GM23338 (cell line): ENCODE results near the gene LIPT1. TPM values are rescaled to one million over a fixed set of nuclear protein-coding genes. Genes with fewer than 3 reads are reported as not detected.

Experiments used
- ATAC-seq: fragments of 200-7000 bp; cut with Tn5 transposase; 3 replicates; pipeline ENCODE4 v1.9.1; 2020
- DNase-seq: peaks from one replicate; pipeline ENCODE4 v3.0.0-alpha.2; 2015; ENCODE audit warnings: low spot score
- H2AFZ ChIP-seq: fragments of 200-600 bp; sonication (generic); 2 replicates; pipeline ENCODE4 v1.8.0; 2016; ENCODE audit warnings: antibody characterized with exemption, mild to moderate bottlenecking, moderate library complexity
- H3F3A ChIP-seq: fragments of 200-600 bp; sonication (generic); replicated peaks from 2 replicates; pipeline ENCODE4 v1.8.0; 2017; ENCODE audit warnings: antibody characterized with exemption, mixed run types, low read depth
- H3K27ac ChIP-seq: fragments of 200-600 bp; sonication (generic); 2 replicates; pipeline ENCODE4 v1.6.1; 2016; ENCODE audit warnings: low read depth
- H3K27me3 ChIP-seq: fragments of 200-600 bp; sonication (generic); 2 replicates; pipeline ENCODE4 v1.8.0; 2016; ENCODE audit warnings: mild to moderate bottlenecking, mixed run types, moderate library complexity; ENCODE audit not compliant: insufficient read depth
- H3K36me3 ChIP-seq: fragments of 200-600 bp; sonication (generic); 2 replicates; pipeline ENCODE4 v1.8.0; 2016; ENCODE audit warnings: mild to moderate bottlenecking; ENCODE audit not compliant: insufficient read depth
- H3K4me1 ChIP-seq: fragments of 200-600 bp; sonication (generic); 2 replicates; pipeline ENCODE4 v1.8.0; 2016; ENCODE audit warnings: mild to moderate bottlenecking, moderate library complexity; ENCODE audit not compliant: insufficient read depth
- H3K4me2 ChIP-seq: fragments of 200-600 bp; sonication (generic); 2 replicates; pipeline ENCODE4 v1.7.1; 2017; ENCODE audit warnings: mixed run types
- H3K4me3 ChIP-seq: fragments of 200-600 bp; sonication (generic); 2 replicates; pipeline ENCODE4 v1.6.1; 2016; ENCODE audit warnings: mixed run types
- H3K79me2 ChIP-seq: fragments of 200-600 bp; sonication (generic); replicated peaks from 2 replicates; pipeline ENCODE4 v1.8.0; 2017; ENCODE audit warnings: mild to moderate bottlenecking; ENCODE audit not compliant: insufficient read depth
- H3K9me2 ChIP-seq: fragments of 200-600 bp; sonication (generic); 2 replicates; pipeline ENCODE4 v1.8.0; 2017; ENCODE audit not compliant: insufficient read depth
- H4K20me1 ChIP-seq: fragments of 200-600 bp; sonication (generic); replicated peaks from 2 replicates; pipeline ENCODE4 v1.8.0; 2017; ENCODE audit warnings: mild to moderate bottlenecking; ENCODE audit not compliant: insufficient read depth
- H3K27ac Mint-ChIP-seq: 2 replicates; pipeline ENCODE4 v1.8.0; 2020; ENCODE audit warnings: inconsistent platforms, mild to moderate bottlenecking, moderate library complexity, mixed read lengths
- H3K27me3 Mint-ChIP-seq: 3 replicates; pipeline ENCODE4 v1.8.0; 2022; ENCODE audit warnings: low read depth, mild to moderate bottlenecking, moderate library complexity, mixed read lengths, inconsistent platforms; ENCODE audit not compliant: insufficient read depth, poor library complexity
- H3K36me3 Mint-ChIP-seq: 3 replicates; pipeline ENCODE4 v1.8.0; 2021; ENCODE audit warnings: low read depth, mild to moderate bottlenecking, inconsistent platforms, moderate library complexity, mixed read lengths
- H3K4me1 Mint-ChIP-seq: 3 replicates; pipeline ENCODE4 v1.8.0; 2020; ENCODE audit warnings: mild to moderate bottlenecking, inconsistent platforms, mixed read lengths
- H3K4me3 Mint-ChIP-seq: 3 replicates; pipeline ENCODE4 v1.8.0; 2021; ENCODE audit warnings: moderate library complexity, mild to moderate bottlenecking, inconsistent platforms, mixed read lengths
- H3K9me3 Mint-ChIP-seq: 3 replicates; pipeline ENCODE4 v1.8.0; 2020; ENCODE audit warnings: moderate library complexity, mild to moderate bottlenecking, inconsistent platforms, mixed read lengths
- CREB1 ChIP-seq: fragments of 250-450 bp; sonication (Bioruptor Pico); IDR thresholded peaks from 2 replicates; pipeline ENCODE4 v1.5.0; 2020; ENCODE audit warnings: low read depth, mild to moderate bottlenecking, moderate library complexity
- JUNB ChIP-seq: IDR thresholded peaks from one replicate; pipeline ENCODE4 v1.6.1; 2016; ENCODE audit warnings: antibody characterized with exemption; ENCODE audit not compliant: unreplicated experiment
- NANOG ChIP-seq: IDR thresholded peaks from 2 replicates; pipeline ENCODE4 v1.6.1; 2016; ENCODE audit warnings: antibody characterized with exemption, borderline replicate concordance
- POLR2AphosphoS5 ChIP-seq: IDR thresholded peaks from 2 replicates; pipeline ENCODE4 v1.6.1; 2016; ENCODE audit warnings: antibody characterized with exemption, low read depth
- polyA plus RNA-seq: library from polyadenylated mRNA; unstranded; fragments of >200 nt; fragmentation: Nextera tagmentation; extraction: Ambion mirVana; gene quantifications from 2 replicates; pipeline ENCODE4 v1.2.1, GENCODE V29; 2016
- total RNA-seq: library from RNA; depleted of rRNA; stranded (reverse); fragments of >200 nt; shearing (Covaris generic); gene quantifications from 2 replicates; pipeline ENCODE4 v1.2.3, GENCODE V29; 2014
- TF ChIP-seq, protein P1 (sequence below): fragments of 250-450 bp; sonication (Bioruptor Pico); IDR thresholded peaks from 2 replicates; pipeline ENCODE4 v1.5.0; 2020; ENCODE audit warnings: mild to moderate bottlenecking, moderate library complexity
- TF ChIP-seq, protein P2 (sequence below): IDR thresholded peaks from 2 replicates; pipeline ENCODE4 v1.6.1; 2016; ENCODE audit warnings: antibody characterized with exemption
- TF ChIP-seq, protein P3 (sequence below), 2 experiments: fragments of 200-600 bp in 1 of 2; sonication (generic) in 1 of 2; conservative IDR thresholded peaks; 2 replicates each; pipeline versions ENCODE4 v1.5.1 to v1.6.1; 2016 to 2017; ENCODE audit warnings: antibody characterized with exemption in 2 of 2, low read depth in 2 of 2, mild to moderate bottlenecking in 2 of 2, moderate library complexity in 1 of 2

The LIPT1 gene
- total and polyA plus RNA-seq, 2 experiments from 2014 or later = 11.5 to 15.4 TPM

DNA sequence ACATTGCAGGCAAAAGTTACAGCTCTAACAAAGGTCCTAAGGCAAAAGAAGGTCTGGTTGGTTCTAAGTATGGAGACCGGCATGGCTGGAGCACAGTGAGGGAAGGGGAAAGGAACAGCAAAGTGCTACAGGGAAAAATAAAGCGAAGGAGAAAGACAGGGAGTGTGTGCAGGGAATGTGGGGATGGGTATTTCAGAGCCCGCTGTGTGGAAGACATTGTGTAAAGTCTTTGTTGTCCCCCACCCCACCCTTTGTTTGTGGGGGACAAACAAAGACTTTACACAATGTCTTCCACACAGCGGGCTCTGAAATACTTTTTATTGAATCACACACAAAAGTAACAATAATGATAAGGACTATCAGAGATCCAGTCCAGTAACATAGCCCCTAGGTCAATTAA lies 42.1 kb upstream of the LIPT1 start (continued):
- TF ChIP-seq, protein P1, sequence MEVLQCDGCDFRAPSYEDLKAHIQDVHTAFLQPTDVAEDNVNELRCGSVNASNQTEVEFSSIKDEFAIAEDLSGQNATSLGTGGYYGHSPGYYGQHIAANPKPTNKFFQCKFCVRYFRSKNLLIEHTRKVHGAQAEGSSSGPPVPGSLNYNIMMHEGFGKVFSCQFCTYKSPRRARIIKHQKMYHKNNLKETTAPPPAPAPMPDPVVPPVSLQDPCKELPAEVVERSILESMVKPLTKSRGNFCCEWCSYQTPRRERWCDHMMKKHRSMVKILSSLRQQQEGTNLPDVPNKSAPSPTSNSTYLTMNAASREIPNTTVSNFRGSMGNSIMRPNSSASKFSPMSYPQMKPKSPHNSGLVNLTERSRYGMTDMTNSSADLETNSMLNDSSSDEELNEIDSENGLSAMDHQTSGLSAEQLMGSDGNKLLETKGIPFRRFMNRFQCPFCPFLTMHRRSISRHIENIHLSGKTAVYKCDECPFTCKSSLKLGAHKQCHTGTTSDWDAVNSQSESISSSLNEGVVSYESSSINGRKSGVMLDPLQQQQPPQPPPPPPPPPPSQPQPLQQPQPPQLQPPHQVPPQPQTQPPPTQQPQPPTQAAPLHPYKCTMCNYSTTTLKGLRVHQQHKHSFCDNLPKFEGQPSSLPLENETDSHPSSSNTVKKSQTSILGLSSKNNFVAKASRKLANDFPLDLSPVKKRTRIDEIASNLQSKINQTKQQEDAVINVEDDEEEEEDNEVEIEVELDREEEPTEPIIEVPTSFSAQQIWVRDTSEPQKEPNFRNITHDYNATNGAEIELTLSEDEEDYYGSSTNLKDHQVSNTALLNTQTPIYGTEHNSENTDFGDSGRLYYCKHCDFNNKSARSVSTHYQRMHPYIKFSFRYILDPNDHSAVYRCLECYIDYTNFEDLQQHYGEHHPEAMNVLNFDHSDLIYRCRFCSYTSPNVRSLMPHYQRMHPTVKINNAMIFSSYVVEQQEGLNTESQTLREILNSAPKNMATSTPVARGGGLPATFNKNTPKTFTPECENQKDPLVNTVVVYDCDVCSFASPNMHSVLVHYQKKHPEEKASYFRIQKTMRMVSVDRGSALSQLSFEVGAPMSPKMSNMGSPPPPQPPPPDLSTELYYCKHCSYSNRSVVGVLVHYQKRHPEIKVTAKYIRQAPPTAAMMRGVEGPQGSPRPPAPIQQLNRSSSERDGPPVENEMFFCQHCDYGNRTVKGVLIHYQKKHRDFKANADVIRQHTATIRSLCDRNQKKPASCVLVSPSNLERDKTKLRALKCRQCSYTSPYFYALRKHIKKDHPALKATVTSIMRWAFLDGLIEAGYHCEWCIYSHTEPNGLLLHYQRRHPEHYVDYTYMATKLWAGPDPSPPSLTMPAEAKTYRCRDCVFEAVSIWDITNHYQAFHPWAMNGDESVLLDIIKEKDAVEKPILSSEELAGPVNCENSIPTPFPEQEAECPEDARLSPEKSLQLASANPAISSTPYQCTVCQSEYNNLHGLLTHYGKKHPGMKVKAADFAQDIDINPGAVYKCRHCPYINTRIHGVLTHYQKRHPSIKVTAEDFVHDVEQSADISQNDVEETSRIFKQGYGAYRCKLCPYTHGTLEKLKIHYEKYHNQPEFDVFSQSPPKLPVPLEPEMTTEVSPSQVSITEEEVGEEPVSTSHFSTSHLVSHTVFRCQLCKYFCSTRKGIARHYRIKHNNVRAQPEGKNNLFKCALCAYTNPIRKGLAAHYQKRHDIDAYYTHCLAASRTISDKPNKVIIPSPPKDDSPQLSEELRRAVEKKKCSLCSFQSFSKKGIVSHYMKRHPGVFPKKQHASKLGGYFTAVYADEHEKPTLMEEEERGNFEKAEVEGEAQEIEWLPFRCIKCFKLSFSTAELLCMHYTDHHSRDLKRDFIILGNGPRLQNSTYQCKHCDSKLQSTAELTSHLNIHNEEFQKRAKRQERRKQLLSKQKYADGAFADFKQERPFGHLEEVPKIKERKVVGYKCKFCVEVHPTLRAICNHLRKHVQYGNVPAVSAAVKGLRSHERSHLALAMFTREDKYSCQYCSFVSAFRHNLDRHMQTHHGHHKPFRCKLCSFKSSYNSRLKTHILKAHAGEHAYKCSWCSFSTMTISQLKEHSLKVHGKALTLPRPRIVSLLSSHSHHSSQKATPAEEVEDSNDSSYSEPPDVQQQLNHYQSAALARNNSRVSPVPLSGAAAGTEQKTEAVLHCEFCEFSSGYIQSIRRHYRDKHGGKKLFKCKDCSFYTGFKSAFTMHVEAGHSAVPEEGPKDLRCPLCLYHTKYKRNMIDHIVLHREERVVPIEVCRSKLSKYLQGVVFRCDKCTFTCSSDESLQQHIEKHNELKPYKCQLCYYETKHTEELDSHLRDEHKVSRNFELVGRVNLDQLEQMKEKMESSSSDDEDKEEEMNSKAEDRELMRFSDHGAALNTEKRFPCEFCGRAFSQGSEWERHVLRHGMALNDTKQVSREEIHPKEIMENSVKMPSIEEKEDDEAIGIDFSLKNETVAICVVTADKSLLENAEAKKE (CRISPR knock-in tag) = no peak
- TF ChIP-seq NANOG (no peak), CREB1 (CRISPR knock-in tag) (no peak), JUNB (no peak)
- TF ChIP-seq, protein P2, sequence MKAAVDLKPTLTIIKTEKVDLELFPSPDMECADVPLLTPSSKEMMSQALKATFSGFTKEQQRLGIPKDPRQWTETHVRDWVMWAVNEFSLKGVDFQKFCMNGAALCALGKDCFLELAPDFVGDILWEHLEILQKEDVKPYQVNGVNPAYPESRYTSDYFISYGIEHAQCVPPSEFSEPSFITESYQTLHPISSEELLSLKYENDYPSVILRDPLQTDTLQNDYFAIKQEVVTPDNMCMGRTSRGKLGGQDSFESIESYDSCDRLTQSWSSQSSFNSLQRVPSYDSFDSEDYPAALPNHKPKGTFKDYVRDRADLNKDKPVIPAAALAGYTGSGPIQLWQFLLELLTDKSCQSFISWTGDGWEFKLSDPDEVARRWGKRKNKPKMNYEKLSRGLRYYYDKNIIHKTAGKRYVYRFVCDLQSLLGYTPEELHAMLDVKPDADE = no peak
- TF ChIP-seq, protein P3, sequence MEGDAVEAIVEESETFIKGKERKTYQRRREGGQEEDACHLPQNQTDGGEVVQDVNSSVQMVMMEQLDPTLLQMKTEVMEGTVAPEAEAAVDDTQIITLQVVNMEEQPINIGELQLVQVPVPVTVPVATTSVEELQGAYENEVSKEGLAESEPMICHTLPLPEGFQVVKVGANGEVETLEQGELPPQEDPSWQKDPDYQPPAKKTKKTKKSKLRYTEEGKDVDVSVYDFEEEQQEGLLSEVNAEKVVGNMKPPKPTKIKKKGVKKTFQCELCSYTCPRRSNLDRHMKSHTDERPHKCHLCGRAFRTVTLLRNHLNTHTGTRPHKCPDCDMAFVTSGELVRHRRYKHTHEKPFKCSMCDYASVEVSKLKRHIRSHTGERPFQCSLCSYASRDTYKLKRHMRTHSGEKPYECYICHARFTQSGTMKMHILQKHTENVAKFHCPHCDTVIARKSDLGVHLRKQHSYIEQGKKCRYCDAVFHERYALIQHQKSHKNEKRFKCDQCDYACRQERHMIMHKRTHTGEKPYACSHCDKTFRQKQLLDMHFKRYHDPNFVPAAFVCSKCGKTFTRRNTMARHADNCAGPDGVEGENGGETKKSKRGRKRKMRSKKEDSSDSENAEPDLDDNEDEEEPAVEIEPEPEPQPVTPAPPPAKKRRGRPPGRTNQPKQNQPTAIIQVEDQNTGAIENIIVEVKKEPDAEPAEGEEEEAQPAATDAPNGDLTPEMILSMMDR (conservative IDR thresholded peaks at IDR 0.05; ENCODE audit: low read depth in 2 of 2) = no peak

DNA sequence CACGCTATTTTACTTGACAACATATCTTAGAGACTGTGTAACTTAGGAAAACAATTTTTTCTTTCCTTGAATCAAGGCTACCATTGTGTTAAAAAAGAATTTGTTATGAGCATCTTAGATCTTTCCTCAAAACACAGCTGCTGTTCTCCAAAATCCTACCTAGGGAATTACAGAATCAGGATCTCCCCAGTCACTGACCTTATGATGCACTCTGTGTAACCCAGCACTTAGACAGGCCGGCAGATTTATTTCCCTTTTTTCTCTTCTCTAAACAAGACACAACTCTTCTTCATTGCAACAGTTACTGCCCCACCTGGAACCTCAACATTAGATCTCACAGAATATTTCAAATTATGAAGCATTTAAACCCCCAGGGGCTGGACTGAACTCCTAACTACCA lies 26.8 kb upstream of the LIPT1 start:
- Mint-ChIP-seq H3K4me3 (no peak overlapping the region), H3K4me1 (no peaks in the 10 kb centered on the region), H3K36me3 (peaks cover 32% of the 10 kb centered on the region), H3K27ac (no peak overlapping the region), H3K27me3 (no peaks in the 10 kb centered on the region), H3K9me3 (peaks cover 39% of the 10 kb centered on the region)
- Histone ChIP-seq H3K27me3 (no peaks in the 10 kb centered on the region), H3K4me3 (no peak overlapping the region), H3K36me3 (0 out of 2 replicates have a peak, but pooled peaks cover 11% of the 10 kb centered on the region), H3F3A (no peaks in the 10 kb centered on the region), H4K20me1 (0 out of 2 replicates have a peak, but pooled peaks cover 4% of the 10 kb centered on the region), H3K27ac (no peak overlapping the region), H3K9me2 (no peaks in the 10 kb centered on the region; the same call in 1 of the 2 replicates), H3K79me2 (no peaks in the 10 kb centered on the region), H2AFZ (no peak overlapping the region), H3K4me2 (no peak overlapping the region), H3K4me1 (no peaks in the 10 kb centered on the region)
- ATAC-seq (no peak), DNase-seq (no peak)
- TF ChIP-seq POLR2AphosphoS5 = no peak
- TF ChIP-seq, protein P1 (CRISPR knock-in tag) = no peak
- no peak for TF ChIP-seq NANOG
